HUES6 (cell line): ENCODE results near the gene PCSK5.

ENCODE experiments used
- H3K27ac ChIP-seq: 2 replicates; pipeline ENCODE4 v1.7.0; 2013; ENCODE audit warnings: low read depth, mild to moderate bottlenecking, low read length, inconsistent platforms
- H3K27me3 ChIP-seq: 2 replicates; pipeline ENCODE4 v1.6.1; 2013; ENCODE audit warnings: low read length; ENCODE audit not compliant: control insufficient read depth, insufficient read depth
- H3K36me3 ChIP-seq: 2 replicates; pipeline ENCODE4 v1.6.1; 2013; ENCODE audit warnings: low read length; ENCODE audit not compliant: control insufficient read depth, insufficient read depth
- H3K4me1 ChIP-seq: 2 replicates; pipeline ENCODE4 v1.6.1; 2013; ENCODE audit warnings: low read length; ENCODE audit not compliant: control insufficient read depth, insufficient read depth
- H3K4me3 ChIP-seq: 2 replicates; pipeline ENCODE4 v1.5.1; 2013; ENCODE audit warnings: low read depth, low read length
- H3K9ac ChIP-seq: one replicate; pipeline ENCODE4 v1.6.1; 2013; ENCODE audit warnings: mild to moderate bottlenecking, low read length
- H3K9me3 ChIP-seq: 2 replicates; pipeline ENCODE4 v1.6.1; 2013; ENCODE audit warnings: low read depth, low read length; ENCODE audit not compliant: control insufficient read depth, insufficient read depth

PCSK5 gene

GRCh38 chr9:76342858-76343257, 452.4 kb downstream of the PCSK5 start:
- Histone ChIP-seq H3K4me1 (no peaks in the 10 kb centered on the region), H3K9me3 (no peaks in the 10 kb centered on the region), H3K27ac (no peak overlapping the region), H3K4me3 (no peak overlapping the region), H3K27me3 (no peaks in the 10 kb centered on the region), H3K9ac (no peak overlapping the region), H3K36me3 (no peaks in the 10 kb centered on the region)

- Histone ChIP-seq H3K9ac (no peak overlapping the region), H3K27me3 (no peaks in the 10 kb centered on the region), H3K4me3 (no peak overlapping the region), H3K36me3 (no peaks in the 10 kb centered on the region), H3K27ac (no peak overlapping the region), H3K9me3 (no peaks in the 10 kb centered on the region), H3K4me1 (no peaks in the 10 kb centered on the region)
Observed at GRCh38 chr9:76349865-76350264, 459.4 kb downstream of the PCSK5 start.

GRCh38 chr9:76351006-76351405, 460.5 kb downstream of the PCSK5 start:
- no peak overlapping the region for H3K4me3 ChIP-seq
- H3K27me3 ChIP-seq, result no peaks in the 10 kb centered on the region
- H3K36me3 ChIP-seq, result no peaks in the 10 kb centered on the region
- H3K4me1 ChIP-seq, result no peaks in the 10 kb centered on the region
- H3K27ac ChIP-seq, result no peak overlapping the region
- no peak overlapping the region for H3K9ac ChIP-seq
- no peaks in the 10 kb centered on the region for H3K9me3 ChIP-seq

- no peaks in the 10 kb centered on the region for H3K36me3 ChIP-seq
- H3K9me3 ChIP-seq, result no peaks in the 10 kb centered on the region
- no peaks in the 10 kb centered on the region for H3K27me3 ChIP-seq
- H3K4me1 ChIP-seq, result no peaks in the 10 kb centered on the region
- no peak overlapping the region for H3K4me3 ChIP-seq
- H3K27ac ChIP-seq, result no peak overlapping the region
- H3K9ac ChIP-seq, result no peak overlapping the region
Observed at GRCh38 chr9:76352026-76352620, 461.6 kb downstream of the PCSK5 start.

- no peaks in the 10 kb centered on the region for H3K36me3 ChIP-seq
- no peaks in the 10 kb centered on the region for H3K4me1 ChIP-seq
- H3K9me3 ChIP-seq, result no peaks in the 10 kb centered on the region
- no peak overlapping the region for H3K9ac ChIP-seq
- no peak overlapping the region for H3K27ac ChIP-seq
- no peaks in the 10 kb centered on the region for H3K27me3 ChIP-seq
- H3K4me3 ChIP-seq, result no peak overlapping the region
Observed at GRCh38 chr9:76353280-76353679, 462.8 kb downstream of the PCSK5 start.

- H3K36me3 ChIP-seq, result no peaks in the 10 kb centered on the region
- no peak overlapping the region for H3K4me3 ChIP-seq
- H3K9ac ChIP-seq, result no peak overlapping the region
- H3K27ac ChIP-seq, result no peak overlapping the region
- no peaks in the 10 kb centered on the region for H3K9me3 ChIP-seq
- no peaks in the 10 kb centered on the region for H3K4me1 ChIP-seq
- no peaks in the 10 kb centered on the region for H3K27me3 ChIP-seq
Observed at GRCh38 chr9:76354221-76354620, 463.7 kb downstream of the PCSK5 start.

- Histone ChIP-seq H3K27me3 (no peaks in the 10 kb centered on the region), H3K9ac (no peak overlapping the region), H3K4me1 (no peaks in the 10 kb centered on the region), H3K9me3 (no peaks in the 10 kb centered on the region), H3K4me3 (no peak overlapping the region), H3K36me3 (no peaks in the 10 kb centered on the region), H3K27ac (no peak overlapping the region)
Observed at GRCh38 chr9:76355886-76356285, 465.4 kb downstream of the PCSK5 start.

GRCh38 chr9:76357555-76357954, 467.1 kb downstream of the PCSK5 start:
- H3K27ac ChIP-seq, result no peak overlapping the region
- no peaks in the 10 kb centered on the region for H3K36me3 ChIP-seq
- H3K4me3 ChIP-seq, result no peak overlapping the region

GRCh38 chr9:76358628-76359280, 468.3 kb downstream of the PCSK5 start:
- no peaks in the 10 kb centered on the region for H3K36me3 ChIP-seq
- H3K9me3 ChIP-seq, result no peaks in the 10 kb centered on the region
- H3K4me3 ChIP-seq, result no peak overlapping the region
- no peaks in the 10 kb centered on the region for H3K27me3 ChIP-seq
- no peaks in the 10 kb centered on the region for H3K4me1 ChIP-seq
- no peak overlapping the region for H3K27ac ChIP-seq
- no peak overlapping the region for H3K9ac ChIP-seq

More at GRCh38 chr9:76357555-76357954, 467.1 kb downstream of the PCSK5 start:
- Histone ChIP-seq H3K27me3 (no peaks in the 10 kb centered on the region), H3K9me3 (no peaks in the 10 kb centered on the region), H3K4me1 (no peaks in the 10 kb centered on the region), H3K9ac (no peak overlapping the region)

- Histone ChIP-seq H3K4me3 (no peak overlapping the region), H3K4me1 (no peaks in the 10 kb centered on the region), H3K36me3 (no peaks in the 10 kb centered on the region), H3K27ac (no peak overlapping the region), H3K27me3 (no peaks in the 10 kb centered on the region), H3K9me3 (no peaks in the 10 kb centered on the region), H3K9ac (no peak overlapping the region)
Observed at GRCh38 chr9:76359365-76359764, 468.9 kb downstream of the PCSK5 start.

GRCh38 chr9:76359766-76360165, 469.3 kb downstream of the PCSK5 start:
- Histone ChIP-seq H3K36me3 (no peaks in the 10 kb centered on the region), H3K9ac (no peak overlapping the region), H3K9me3 (no peaks in the 10 kb centered on the region), H3K27me3 (no peaks in the 10 kb centered on the region), H3K4me3 (no peak overlapping the region), H3K4me1 (no peaks in the 10 kb centered on the region; the same call in 1 of the 2 replicates), H3K27ac (no peak overlapping the region)
